Activated CD8-positive, alpha-beta memory T cell treated with anti-CD3 and anti-CD28 coated beads for 36 hours (primary cell): ENCODE measurements around the gene PTPRD. TPM values are rescaled to one million over a fixed set of nuclear protein-coding genes. Genes with fewer than 3 reads are reported as not detected.

Experiments used
- CTCF ChIA-PET: fragments of 350-600 bp; sonication (Branson Sonifier 250); formaldehyde crosslinking; loops from one replicate; lab custom pipeline; 2021; ENCODE audit warnings: antibody characterized with exemption; lab: Charles Lee
- POLR2A ChIA-PET: fragments of 350-600 bp; sonication (Branson Sonifier 250); formaldehyde crosslinking; loops from one replicate; lab custom pipeline; 2021; ENCODE audit warnings: antibody characterized with exemption; lab: Charles Lee
- total RNA-seq, 2 experiments: library from RNA; stranded (reverse); gene quantifications; one replicate each; pipeline ENCODE4 v1.2.3, GENCODE V29; 2021

PTPRD gene
- total RNA-seq, 2 experiments from 2014 or later: 0.10 to 0.15 TPM

GRCh38 chr9:8679371-8679822 is 1933.4 kb downstream of the PTPRD start:
- CTCF ChIA-PET: no interaction called here
- POLR2A ChIA-PET: no interaction called here

GRCh38 chr9:8677741-8678140 is 1935.1 kb downstream of the PTPRD start:
- ChIA-PET POLR2A (no interaction called here), CTCF (no interaction called here)

- ChIA-PET POLR2A (no interaction called here), CTCF (no interaction called here)
These were observed 1938.3 kb downstream of the PTPRD start for GRCh38 chr9:8674536-8674935.

- CTCF ChIA-PET: no interaction called here
- POLR2A ChIA-PET: no interaction called here
These were observed 1939.0 kb downstream of the PTPRD start for GRCh38 chr9:8673830-8674229.

GRCh38 chr9:8670751-8671150 is 1942.1 kb downstream of the PTPRD start:
- CTCF ChIA-PET: no interaction called here
- POLR2A ChIA-PET: no interaction called here

- POLR2A ChIA-PET: no interaction called here
- CTCF ChIA-PET: no interaction called here
These were observed 1944.1 kb downstream of the PTPRD start for GRCh38 chr9:8668751-8669150.

- ChIA-PET CTCF (no interaction called here), POLR2A (no interaction called here)
These were observed 1944.6 kb downstream of the PTPRD start for GRCh38 chr9:8668231-8668630.

GRCh38 chr9:8666060-8666459 is 1946.7 kb downstream of the PTPRD start:
- POLR2A ChIA-PET: no interaction called here
- CTCF ChIA-PET: no interaction called here

GRCh38 chr9:8660383-8660782 is 1952.4 kb downstream of the PTPRD start:
- POLR2A ChIA-PET: no interaction called here

GRCh38 chr9:8659108-8659507 is 1953.7 kb downstream of the PTPRD start:
- ChIA-PET POLR2A (no interaction called here), CTCF (no interaction called here)

More at GRCh38 chr9:8660383-8660782, 1952.4 kb downstream of the PTPRD start:
- CTCF ChIA-PET: no interaction called here

- CTCF ChIA-PET: no interaction called here
- POLR2A ChIA-PET: no interaction called here
These were observed 1957.7 kb downstream of the PTPRD start for GRCh38 chr9:8655071-8655470.

GRCh38 chr9:8653855-8654254 is 1958.9 kb downstream of the PTPRD start:
- ChIA-PET POLR2A (no interaction called here), CTCF (no interaction called here)

GRCh38 chr9:8653111-8653510 is 1959.7 kb downstream of the PTPRD start:
- ChIA-PET POLR2A (no interaction called here), CTCF (no interaction called here)

- ChIA-PET POLR2A (no interaction called here), CTCF (no interaction called here)
These were observed 1960.5 kb downstream of the PTPRD start for GRCh38 chr9:8652255-8652654.

GRCh38 chr9:8651846-8652215 is 1961.0 kb downstream of the PTPRD start:
- ChIA-PET POLR2A (no interaction called here), CTCF (no interaction called here)

- ChIA-PET CTCF (no interaction called here), POLR2A (no interaction called here)
These were observed 1961.5 kb downstream of the PTPRD start for GRCh38 chr9:8651070-8651845.

- ChIA-PET POLR2A (no interaction called here), CTCF (no interaction called here)
These were observed 1963.0 kb downstream of the PTPRD start for GRCh38 chr9:8649807-8650206.

- ChIA-PET CTCF (no interaction called here), POLR2A (no interaction called here)
These were observed 1963.6 kb downstream of the PTPRD start for GRCh38 chr9:8649160-8649559.

GRCh38 chr9:8648271-8648845 is 1964.4 kb downstream of the PTPRD start:
- ChIA-PET POLR2A (no interaction called here), CTCF (no interaction called here)

- ChIA-PET CTCF (no interaction called here), POLR2A (no interaction called here)
These were observed 1965.0 kb downstream of the PTPRD start for GRCh38 chr9:8647824-8648223.

GRCh38 chr9:8644571-8644970 is 1968.2 kb downstream of the PTPRD start:
- ChIA-PET POLR2A (no interaction called here), CTCF (no interaction called here)
